Parathyroid adenoma (tissue), 2 donors: Measurements from ENCODE around the gene RNF150.

Source experiments
- H2AFZ ChIP-seq: fragments of 300-600 bp; sonication (generic); one replicate; pipeline ENCODE4 v1.7.0; 2017; ENCODE audit warnings: antibody characterized with exemption, mild to moderate bottlenecking
- H3K27ac ChIP-seq: fragments of 300-600 bp; sonication (generic); one replicate; pipeline ENCODE4 v1.7.0; 2017
- H3K27me3 ChIP-seq: fragments of 300-600 bp; sonication (generic); one replicate; pipeline ENCODE4 v1.7.0; 2017; ENCODE audit warnings: low read length; ENCODE audit not compliant: control insufficient read depth, insufficient read depth
- H3K36me3 ChIP-seq: fragments of 300-600 bp; sonication (generic); one replicate; pipeline ENCODE4 v1.7.0; 2017; ENCODE audit warnings: low read length; ENCODE audit not compliant: control insufficient read depth, insufficient read depth
- H3K4me1 ChIP-seq: fragments of 300-600 bp; sonication (generic); one replicate; pipeline ENCODE4 v1.7.0; 2017; ENCODE audit warnings: control low read depth
- H3K4me2 ChIP-seq: fragments of 300-600 bp; sonication (generic); one replicate; pipeline ENCODE4 v1.7.0; 2017; ENCODE audit warnings: low read length
- H3K4me3 ChIP-seq: fragments of 300-600 bp; sonication (generic); one replicate; pipeline ENCODE4 v1.7.0; 2017; ENCODE audit warnings: low read depth, low read length
- H3K79me2 ChIP-seq: fragments of 300-600 bp; sonication (generic); one replicate; pipeline ENCODE4 v1.7.0; 2017; ENCODE audit warnings: control low read depth
- H3K9ac ChIP-seq: fragments of 300-600 bp; sonication (generic); one replicate; pipeline ENCODE4 v1.7.0; 2017; ENCODE audit warnings: mild to moderate bottlenecking
- H3K9me3 ChIP-seq: fragments of 300-600 bp; sonication (generic); one replicate; pipeline ENCODE4 v1.7.0; 2017; ENCODE audit warnings: low read length; ENCODE audit not compliant: control insufficient read depth
- TF ChIP-seq, protein P1 (sequence below): fragments of 300-600 bp; sonication (generic); IDR thresholded peaks from one replicate; pipeline ENCODE4 v1.7.0; 2017; ENCODE audit warnings: antibody characterized with exemption, mild to moderate bottlenecking
- donor health status: primary hyperparathyroidism.

Gene RNF150

DNA sequence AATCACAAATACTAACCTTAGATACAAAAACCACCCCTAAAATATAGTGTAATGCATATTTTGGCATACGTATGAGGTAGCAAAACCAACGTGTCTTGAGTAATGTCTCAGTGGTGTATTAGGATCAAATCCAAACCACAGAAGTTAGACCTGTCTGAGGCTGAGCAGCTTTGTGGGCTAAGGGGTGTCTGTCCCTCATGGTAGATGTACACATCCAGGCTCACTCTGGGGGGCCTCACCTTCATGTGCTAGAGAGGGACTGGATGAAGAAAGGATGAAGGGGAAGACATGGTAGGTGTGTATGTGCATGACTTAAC is 189.1 kb downstream of the RNF150 start:
- H3K4me3 ChIP-seq = no peak overlapping the region
- TF ChIP-seq, protein P1, sequence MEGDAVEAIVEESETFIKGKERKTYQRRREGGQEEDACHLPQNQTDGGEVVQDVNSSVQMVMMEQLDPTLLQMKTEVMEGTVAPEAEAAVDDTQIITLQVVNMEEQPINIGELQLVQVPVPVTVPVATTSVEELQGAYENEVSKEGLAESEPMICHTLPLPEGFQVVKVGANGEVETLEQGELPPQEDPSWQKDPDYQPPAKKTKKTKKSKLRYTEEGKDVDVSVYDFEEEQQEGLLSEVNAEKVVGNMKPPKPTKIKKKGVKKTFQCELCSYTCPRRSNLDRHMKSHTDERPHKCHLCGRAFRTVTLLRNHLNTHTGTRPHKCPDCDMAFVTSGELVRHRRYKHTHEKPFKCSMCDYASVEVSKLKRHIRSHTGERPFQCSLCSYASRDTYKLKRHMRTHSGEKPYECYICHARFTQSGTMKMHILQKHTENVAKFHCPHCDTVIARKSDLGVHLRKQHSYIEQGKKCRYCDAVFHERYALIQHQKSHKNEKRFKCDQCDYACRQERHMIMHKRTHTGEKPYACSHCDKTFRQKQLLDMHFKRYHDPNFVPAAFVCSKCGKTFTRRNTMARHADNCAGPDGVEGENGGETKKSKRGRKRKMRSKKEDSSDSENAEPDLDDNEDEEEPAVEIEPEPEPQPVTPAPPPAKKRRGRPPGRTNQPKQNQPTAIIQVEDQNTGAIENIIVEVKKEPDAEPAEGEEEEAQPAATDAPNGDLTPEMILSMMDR = no peak
- H3K36me3 ChIP-seq = no peaks in the 10 kb centered on the region
- H3K27ac ChIP-seq = no peak overlapping the region
- no peaks in the 10 kb centered on the region for H3K4me1 ChIP-seq
- H3K9me3 ChIP-seq = no peaks in the 10 kb centered on the region
- H3K9ac ChIP-seq = no peak overlapping the region
- no peak overlapping the region for H3K4me2 ChIP-seq
- no peaks in the 10 kb centered on the region for H3K79me2 ChIP-seq
- no peaks in the 10 kb centered on the region for H3K27me3 ChIP-seq
- H2AFZ ChIP-seq = no peak overlapping the region

DNA sequence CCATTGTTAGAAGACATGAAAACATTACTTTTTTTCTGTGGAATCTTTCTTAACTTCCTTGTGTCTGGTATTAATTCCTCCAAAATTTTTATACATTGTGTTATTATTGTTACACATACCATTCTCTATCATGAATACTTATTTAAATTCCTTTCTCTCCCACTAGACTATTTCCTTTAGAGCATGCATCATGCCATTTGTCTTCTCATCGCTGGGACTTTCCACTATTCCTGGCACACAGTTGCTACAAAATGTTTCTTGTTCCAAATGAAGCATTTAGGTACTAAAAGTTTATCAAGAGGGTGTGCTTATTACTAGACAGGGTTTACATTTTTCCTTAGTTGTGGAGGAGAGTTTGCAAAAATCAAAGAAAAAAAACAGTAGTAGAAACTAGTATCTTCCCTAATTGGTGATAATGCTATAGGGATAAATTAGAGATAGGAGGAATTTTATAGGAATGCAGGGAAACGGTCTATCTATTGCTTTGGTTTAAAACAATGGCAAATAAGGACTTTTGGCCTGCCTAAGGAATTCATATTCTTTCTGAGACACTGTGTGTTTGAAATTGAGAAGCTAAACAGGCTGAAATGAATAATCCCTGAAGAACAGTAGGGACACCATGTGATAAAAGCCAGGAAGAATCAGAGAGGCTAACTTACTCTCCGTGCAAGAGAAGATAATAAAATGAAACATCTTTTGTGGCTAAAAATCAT is 189.6 kb downstream of the RNF150 start:
- Histone ChIP-seq H3K36me3 (no peaks in the 10 kb centered on the region), H3K27ac (no peak overlapping the region)

DNA sequence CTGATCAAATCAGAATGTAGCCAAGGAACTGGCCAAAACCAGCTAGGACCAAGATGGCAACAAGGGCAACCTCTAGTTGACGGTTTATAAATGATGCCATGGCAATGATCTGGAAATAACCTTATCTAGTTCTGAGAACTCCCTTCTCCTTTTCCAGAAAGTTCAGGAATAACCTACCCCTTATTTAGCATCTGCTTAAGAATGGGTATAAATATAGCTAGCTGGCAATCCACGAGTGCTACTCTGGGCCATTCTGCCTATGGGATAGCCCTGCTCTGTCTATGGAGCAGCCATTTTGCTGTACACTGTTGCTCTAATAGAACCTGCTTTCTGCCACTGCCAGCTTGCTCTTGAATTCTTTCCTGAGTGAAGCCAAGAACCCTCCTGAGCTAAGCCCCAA is 192.7 kb downstream of the RNF150 start:
- Histone ChIP-seq H3K79me2 (no peaks in the 10 kb centered on the region), H3K4me2 (no peak overlapping the region), H3K27me3 (no peaks in the 10 kb centered on the region), H3K9ac (no peak overlapping the region), H3K9me3 (no peaks in the 10 kb centered on the region), H3K4me3 (no peak overlapping the region), H3K36me3 (no peaks in the 10 kb centered on the region), H3K4me1 (no peaks in the 10 kb centered on the region), H2AFZ (no peak overlapping the region), H3K27ac (no peak overlapping the region)
- TF ChIP-seq, protein P1 = no peak

More for the DNA sequence above, 189.6 kb downstream of the RNF150 start:
- H3K79me2 ChIP-seq = no peaks in the 10 kb centered on the region
- no peak overlapping the region for H3K9ac ChIP-seq
- H3K27me3 ChIP-seq = no peaks in the 10 kb centered on the region
- H3K4me3 ChIP-seq = no peak overlapping the region
- H3K9me3 ChIP-seq = no peaks in the 10 kb centered on the region
- H3K4me2 ChIP-seq = no peak overlapping the region
- H3K4me1 ChIP-seq = no peaks in the 10 kb centered on the region
- no peak overlapping the region for H2AFZ ChIP-seq
- TF ChIP-seq, protein P1 = no peak

DNA sequence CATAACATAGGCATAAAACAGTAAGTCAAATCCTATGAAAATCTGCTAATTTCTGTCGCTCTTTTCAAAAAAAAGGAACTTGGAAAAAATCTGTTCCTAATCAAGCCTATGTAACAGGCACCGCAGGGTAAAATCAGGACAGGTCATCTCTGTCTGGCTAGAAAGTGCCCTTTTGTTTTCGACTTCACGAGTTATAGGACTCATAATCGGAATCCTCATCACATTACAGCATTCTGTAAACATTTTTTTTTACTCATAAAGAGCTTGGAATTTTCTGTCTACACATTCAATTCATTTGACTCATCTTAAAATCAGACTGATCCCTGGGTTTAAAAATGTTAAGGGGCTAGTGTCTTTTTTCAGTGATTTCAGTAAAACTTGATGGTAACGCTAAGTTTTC is 195.4 kb downstream of the RNF150 start:
- H3K4me2 ChIP-seq = no peak overlapping the region
- no peaks in the 10 kb centered on the region for H3K4me1 ChIP-seq
- no peak overlapping the region for H3K4me3 ChIP-seq
- H3K79me2 ChIP-seq = no peaks in the 10 kb centered on the region
- no peaks in the 10 kb centered on the region for H3K27me3 ChIP-seq
- no peaks in the 10 kb centered on the region for H3K9me3 ChIP-seq
- H3K27ac ChIP-seq = no peak overlapping the region
- H3K36me3 ChIP-seq = no peaks in the 10 kb centered on the region
- no peak overlapping the region for H2AFZ ChIP-seq
- TF ChIP-seq, protein P1 = no peak
- H3K9ac ChIP-seq = no peak overlapping the region

DNA sequence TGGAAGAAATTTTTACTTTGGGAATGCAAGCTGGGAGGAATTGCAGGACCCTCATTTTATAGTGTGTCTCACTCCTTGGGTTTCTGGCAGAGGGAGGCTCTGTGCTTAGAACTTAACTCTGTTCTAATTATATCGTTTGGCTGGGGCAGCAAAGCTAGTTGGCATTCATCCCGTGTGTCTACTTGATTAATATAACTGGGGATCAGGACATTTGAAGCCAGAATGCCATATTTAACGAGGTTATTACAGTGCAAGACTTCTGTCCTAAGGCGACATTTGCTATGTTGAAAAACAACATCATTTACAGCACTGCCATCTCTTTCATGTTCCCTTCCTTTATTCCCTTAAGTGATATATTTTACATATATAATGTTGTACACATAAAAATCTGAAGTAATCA is 198.0 kb downstream of the RNF150 start:
- no peaks in the 10 kb centered on the region for H3K4me1 ChIP-seq
- H3K9ac ChIP-seq = no peak overlapping the region
- no peaks in the 10 kb centered on the region for H3K27me3 ChIP-seq

More for the DNA sequence above, 198.0 kb downstream of the RNF150 start:
- Histone ChIP-seq H3K9me3 (no peaks in the 10 kb centered on the region), H3K4me2 (no peak overlapping the region), H3K36me3 (no peaks in the 10 kb centered on the region), H2AFZ (no peak overlapping the region), H3K4me3 (no peak overlapping the region), H3K27ac (no peak overlapping the region), H3K79me2 (no peaks in the 10 kb centered on the region)
- TF ChIP-seq, protein P1 = no peak
